ENCODE results near the gene CDKL5. TPM values are rescaled to one million over a fixed set of nuclear protein-coding genes. Genes with fewer than 3 reads are reported as not detected.

The CDKL5 gene
- 4.2 and 5.0 TPM in 2 replicates for total RNA-seq (2021)
- percentile 46 among the genes with signal in this experiment for Bru-seq, nascent RNA
- percentile 54 among the genes with signal in this experiment for BruChase-seq, experiment 1, labeled RNA remaining after a 2-hour chase
- percentile 42 among the genes with signal in this experiment for BruChase-seq, experiment 2, labeled RNA remaining after a 6-hour chase
- long read RNA-seq, partial matches to known transcripts = 0 of 1 reads
- long read RNA-seq, other reads (novel, unspliced or antisense) = 1 of 1 reads

GRCh38 chrX:18425199-18426003, at the start of gene CDKL5:
CDKL5 (plus strand) TSS chrX:18425608; CDS start chrX:18507097, 81,489 bp downstream.
- Histone ChIP-seq H4K20me1 (ENCODE audit: insufficient read depth) (no peaks in the 10 kb centered on the region), H3K36me3 (ENCODE audit: low read depth) (no peaks in the 10 kb centered on the region), H3K27ac (no peak within 1 kb of the TSS), H3K4me2 (peak within 1 kb of the TSS; percentile 91), H3K27me3 (ENCODE audit: insufficient read depth, low read depth) (no peaks in the 10 kb centered on the region), H3K4me1 (replicated peaks; ENCODE audit: insufficient read depth) (peaks cover 3% of the 10 kb centered on the region), H3K9me3 (ENCODE audit: insufficient read depth, low read depth) (no peaks in the 10 kb centered on the region), H3F3A (ENCODE audit: insufficient read depth, low read depth) (no peaks in the 10 kb centered on the region), H3K9me2 (ENCODE audit: insufficient read depth) (no peaks in the 10 kb centered on the region), H3K4me3 (peak within 1 kb of the TSS; percentile 66), H3K79me2 (ENCODE audit: low read depth) (no peaks in the 10 kb centered on the region), H2AFZ (peak within 1 kb of the TSS; percentile 87)
- ChIA-PET CTCF (no interaction called here), POLR2A (ENCODE audit: unreplicated experiment) (interaction anchor here (0.7 kb wide), 1 partner anchor 963 kb away, joined by 3 read pairs; no protein-coding TSS in a partner anchor)
- BruUV-seq (replicated peaks) = no TSS peak
- intact Hi-C loops (cut with micrococcal nuclease; ENCODE audit: unreplicated experiment) = loop anchor here (2.0 kb wide), 2 partner anchors 249 to 461 kb away; no protein-coding TSS in a partner anchor
- DNase-seq = peak; percentile 93 to 96
- TF ChIP-seq CTCF (conservative IDR thresholded peaks at IDR 0.05) (no peak), EZH2 (IDR thresholded peaks at IDR 0.05; ENCODE audit: low read depth) (no peak)

- DNase-seq = peak in 1 of 2 experiments; percentile 8
- Histone ChIP-seq H2AFZ (no peak overlapping the region), H3K4me2 (no peak overlapping the region), H3K79me2 (ENCODE audit: low read depth) (no peaks in the 10 kb centered on the region), H3K9me3 (ENCODE audit: insufficient read depth, low read depth) (no peaks in the 10 kb centered on the region), H3K27ac (no peak overlapping the region), H3K9me2 (ENCODE audit: insufficient read depth) (no peaks in the 10 kb centered on the region), H3K4me1 (replicated peaks; ENCODE audit: insufficient read depth) (no peaks in the 10 kb centered on the region), H3K36me3 (ENCODE audit: low read depth) (no peaks in the 10 kb centered on the region), H4K20me1 (ENCODE audit: insufficient read depth) (no peaks in the 10 kb centered on the region), H3K4me3 (no peak overlapping the region), H3F3A (ENCODE audit: insufficient read depth, low read depth) (no peaks in the 10 kb centered on the region), H3K27me3 (ENCODE audit: insufficient read depth, low read depth) (0 out of 2 replicates have a peak, but pooled peaks cover 6% of the 10 kb centered on the region)
- ChIA-PET CTCF (interaction anchor here (0.6 kb wide), 1 partner anchor 32 kb away, joined by 3 read pairs; no protein-coding TSS in a partner anchor), POLR2A (ENCODE audit: unreplicated experiment) (no interaction called here)
- intact Hi-C loops (cut with micrococcal nuclease; ENCODE audit: unreplicated experiment) = loop anchor here (10.0 kb wide), 1 partner anchor 633 kb away; no protein-coding TSS in a partner anchor
- TF ChIP-seq EZH2 (IDR thresholded peaks at IDR 0.05; ENCODE audit: low read depth) (no peak), CTCF (conservative IDR thresholded peaks at IDR 0.05) (peak; percentile 43; the same call in 1 of the 2 replicates)
- BruUV-seq (replicated peaks) = no TSS peak
These were observed 47.6 kb upstream of the CDKL5 start for GRCh38 chrX:18377796-18378195.

- H3K36me3 ChIP-seq (ENCODE audit: low read depth) = no peaks in the 10 kb centered on the region
- H3K27ac ChIP-seq = no peak overlapping the region
- ChIA-PET CTCF (interaction anchor here (0.6 to 0.7 kb wide), 4 partner anchors 541 to 1451 kb away, joined by 4 to 12 read pairs (median 6); no protein-coding TSS in a partner anchor), POLR2A (ENCODE audit: unreplicated experiment) (no interaction called here)
- no peaks in the 10 kb centered on the region for H3K9me2 ChIP-seq (ENCODE audit: insufficient read depth)
- DNase-seq = no peak
- intact Hi-C loops (cut with micrococcal nuclease; ENCODE audit: unreplicated experiment) = loop anchor here (1.0 to 10.0 kb wide), 4 partner anchors 497 to 944 kb away; no protein-coding TSS in a partner anchor
- no peaks in the 10 kb centered on the region for H3F3A ChIP-seq (ENCODE audit: insufficient read depth, low read depth)
- peak; percentile 52 for TF ChIP-seq CTCF (conservative IDR thresholded peaks at IDR 0.05)
- no peak for TF ChIP-seq EZH2 (IDR thresholded peaks at IDR 0.05; ENCODE audit: low read depth)
- no TSS peak for BruUV-seq (replicated peaks)
- H3K27me3 ChIP-seq (ENCODE audit: insufficient read depth, low read depth) = no peaks in the 10 kb centered on the region
- H3K79me2 ChIP-seq (ENCODE audit: low read depth) = no peaks in the 10 kb centered on the region
- H3K4me2 ChIP-seq = peak overlapping the region; percentile 50; the same call in 1 of the 2 replicates
- no peak overlapping the region for H3K4me3 ChIP-seq
- H4K20me1 ChIP-seq (ENCODE audit: insufficient read depth) = no peaks in the 10 kb centered on the region
- no peaks in the 10 kb centered on the region for H3K9me3 ChIP-seq (ENCODE audit: insufficient read depth, low read depth)
- no peaks in the 10 kb centered on the region for H3K4me1 ChIP-seq (replicated peaks; ENCODE audit: insufficient read depth)
- peak overlapping the region; percentile 58; the same call in 1 of the 2 replicates for H2AFZ ChIP-seq
These were observed 35.4 kb upstream of the CDKL5 start for GRCh38 chrX:18389966-18390365.

Measured in PC-9 (cell line).